K562 (cell line): Measurements from ENCODE around the gene C20orf141. TPM values are rescaled to one million over a fixed set of nuclear protein-coding genes. Genes with fewer than 3 reads are reported as not detected.
A peak's percentile ranks its signal among the peaks of the same experiment; 100 is the strongest.

ENCODE experiments used
- ATAC-seq: fragments of 200-7000 bp; cut with Tn5 transposase; 3 replicates; pipeline ENCODE4 v1.9.1; 2020; ENCODE audit warnings: moderate library complexity
- BruUV-seq: library from RNA; stranded (reverse); fragments of 400-500 nt; replicated peaks from 2 replicates; lab custom pipeline; 2021; lab: Mats Ljungman, UMichigan
- CTCF ChIA-PET: fragments of 300-600 bp; formaldehyde crosslinking; extraction: SDS; loops from one replicate; lab custom pipeline; 2021; ENCODE audit warnings: low intra/inter-chr PET ratio; lab: Yijun Ruan, JAX
- POLR2A ChIA-PET: fragments of 300-600, 350-650 bp; sonication (Branson Sonifier 250); formaldehyde crosslinking; extraction: SDS; loops from one replicate; lab custom pipeline; 2021; ENCODE audit warnings: antibody characterized with exemption, inconsistent platforms; lab: Yijun Ruan, JAX
- DNase-seq, 4 experiments: peaks; one replicate each; pipeline versions ENCODE4 v3.0.0 to v3.0.0-alpha.2; 2011 to 2018; ENCODE audit warnings: low spot score in 3 of 4, mixed read lengths in 3 of 4; ENCODE audit errors: extremely low read depth in 1 of 4
- FAIRE-seq: peaks from 2 replicates; lab custom pipeline; 2011; peaks lifted over from hg19 to GRCh38; lab: Jason Lieb, UNC
- H2AFZ ChIP-seq: 2 replicates; pipeline ENCODE4 v1.6.0; 2011; ENCODE audit warnings: low read depth, low read length, control low read depth, inconsistent platforms
- H3K27ac ChIP-seq: fragments of 200-600 bp; 3 replicates; pipeline ENCODE4 v1.8.0; 2011; ENCODE audit warnings: low read depth, mild to moderate bottlenecking, control low read depth, inconsistent platforms, low read length, moderate library complexity, mixed read lengths; ENCODE audit errors: extremely low read depth
- H3K27me3 ChIP-seq, 2 experiments: fragments of 300-600 bp in 1 of 2; 2 replicates in 1 of 2; 3 replicates in 1 of 2; pipeline versions ENCODE4 v1.6.0 to v1.8.0; 2011; ENCODE audit warnings: inconsistent platforms in 2 of 2, low read length in 2 of 2, mild to moderate bottlenecking in 1 of 2, mixed read lengths in 1 of 2, moderate library complexity in 1 of 2; ENCODE audit not compliant: control insufficient read depth in 2 of 2, insufficient read depth in 2 of 2
- H3K36me3 ChIP-seq: fragments of 300-600 bp; 3 replicates; pipeline ENCODE4 v1.8.0; 2011; ENCODE audit warnings: mild to moderate bottlenecking, low read length, inconsistent platforms; ENCODE audit not compliant: control insufficient read depth, insufficient read depth
- H3K4me1 ChIP-seq, 2 experiments: fragments of 200-600 bp in 1 of 2; replicated peaks in 1 of 2; 2 replicates in 1 of 2; 3 replicates in 1 of 2; pipeline versions ENCODE4 v1.5.1 to v1.8.0; 2011; ENCODE audit warnings: inconsistent platforms in 2 of 2, low read length in 2 of 2, mild to moderate bottlenecking in 1 of 2, mixed read lengths in 1 of 2, moderate library complexity in 1 of 2; ENCODE audit not compliant: control insufficient read depth in 2 of 2, insufficient read depth in 2 of 2
- H3K4me2 ChIP-seq: 2 replicates; pipeline ENCODE4 v1.6.1; 2011; ENCODE audit warnings: low read length, control low read depth, inconsistent platforms, mixed read lengths; ENCODE audit not compliant: insufficient read depth
- H3K4me3 ChIP-seq: fragments of 200-600 bp; sonication (generic), shearing (Covaris generic); 2 replicates; pipeline ENCODE4 v1.5.1; 2016; ENCODE audit warnings: control low read depth, inconsistent platforms
- H3K79me2 ChIP-seq: fragments of 200-600 bp; 3 replicates; pipeline ENCODE4 v1.8.0; 2011; ENCODE audit warnings: low read length, inconsistent platforms; ENCODE audit not compliant: control insufficient read depth, insufficient read depth
- H3K9ac ChIP-seq, 2 experiments: 2 replicates each; pipeline versions ENCODE4 v1.6.0 to v1.6.1; 2011; ENCODE audit warnings: low read depth in 2 of 2, low read length in 2 of 2, control low read depth in 1 of 2, inconsistent platforms in 1 of 2, mild to moderate bottlenecking in 1 of 2, mixed read lengths in 1 of 2; ENCODE audit not compliant: insufficient read depth in 1 of 2
- H3K9me1 ChIP-seq: one replicate; pipeline ENCODE4 v1.6.0; 2011; ENCODE audit warnings: inconsistent platforms, mild to moderate bottlenecking, low read length, moderate library complexity; ENCODE audit not compliant: control insufficient read depth, insufficient read depth
- H3K9me3 ChIP-seq: replicated peaks from 2 replicates; pipeline ENCODE4 v1.5.1; 2011; ENCODE audit warnings: low read depth, low read length, inconsistent platforms; ENCODE audit not compliant: control insufficient read depth, insufficient read depth
- H4K20me1 ChIP-seq: replicated peaks from 2 replicates; pipeline ENCODE4 v1.6.1; 2011; ENCODE audit warnings: low read length, inconsistent platforms, mixed read lengths; ENCODE audit not compliant: control insufficient read depth, insufficient read depth
- E4F1 ChIP-seq: fragments of 250-450 bp; sonication (Bioruptor Pico); IDR thresholded peaks from 2 replicates; pipeline ENCODE4 v1.5.0; 2021; ENCODE audit warnings: mild to moderate bottlenecking, borderline replicate concordance
- GTF2F1 ChIP-seq: IDR thresholded peaks from 2 replicates; pipeline ENCODE4 v1.6.1; 2011; ENCODE audit warnings: low read depth, low read length, improper control_type of control experiment
- KLF16 ChIP-seq: IDR thresholded peaks from 2 replicates; pipeline ENCODE4 v1.6.1; 2016; ENCODE audit warnings: antibody characterized with exemption
- MAZ ChIP-seq, 2 experiments: fragments of 450-650 bp in 1 of 2; sonication (generic) in 1 of 2; formaldehyde crosslinking; IDR thresholded peaks in 1 of 2; conservative IDR thresholded peaks in 1 of 2; 2 replicates each; pipeline versions ENCODE4 v1.4.0 to v1.5.0; 2020; ENCODE audit warnings: mild to moderate bottlenecking in 1 of 2, missing genetic modification reagents in 1 of 2
- MTA2 ChIP-seq: fragments of 450-650 bp; IDR thresholded peaks from 2 replicates; pipeline ENCODE4 v1.6.1; 2016; ENCODE audit warnings: low read depth
- POLR2AphosphoS2 ChIP-seq: IDR thresholded peaks from 2 replicates; pipeline ENCODE4 v1.6.1; 2012; ENCODE audit warnings: low read length, improper control_type of control experiment
- SAFB ChIP-seq: fragments of 200-400 bp; formaldehyde crosslinking; IDR thresholded peaks from 2 replicates; pipeline ENCODE4 v1.6.1; 2017; ENCODE audit warnings: low read depth, low read length, borderline replicate concordance
- SOX6 ChIP-seq: fragments of 450-650 bp; IDR thresholded peaks from 2 replicates; pipeline ENCODE4 v1.6.1; 2014; ENCODE audit warnings: mild to moderate bottlenecking
- SP1 ChIP-seq: sonication (generic); formaldehyde crosslinking; IDR thresholded peaks from 2 replicates; pipeline ENCODE4 v1.8.1; 2022; ENCODE audit warnings: mild to moderate bottlenecking, missing genetic modification reagents
- TRIM24 ChIP-seq, 2 experiments: fragments of 450-650 bp; IDR thresholded peaks; 2 replicates each; pipeline ENCODE4 v1.6.1; 2016
- XRCC4 ChIP-seq: IDR thresholded peaks from one replicate; pipeline ENCODE4 v1.6.1; 2011; ENCODE audit not compliant: insufficient read depth, insufficient read length; ENCODE audit errors: extremely low read depth
- ZEB2 ChIP-seq: fragments of 450-650 bp; IDR thresholded peaks from 2 replicates; pipeline ENCODE4 v1.6.1; 2016
- ZFP30 ChIP-seq: fragments of 250-450 bp; sonication (Bioruptor Pico); IDR thresholded peaks from 2 replicates; pipeline ENCODE4 v1.8.0; 2022; ENCODE audit warnings: moderate library complexity, mild to moderate bottlenecking, inconsistent platforms, borderline replicate concordance
- ZNF121 ChIP-seq: sonication (generic); formaldehyde crosslinking; conservative IDR thresholded peaks from 2 replicates; pipeline ENCODE4 v1.8.0; 2022; ENCODE audit warnings: missing genetic modification reagents
- ZNF699 ChIP-seq: fragments of 250-450 bp; sonication (Bioruptor Pico); IDR thresholded peaks from 2 replicates; pipeline ENCODE4 v1.8.0; 2021; ENCODE audit warnings: mild to moderate bottlenecking, moderate library complexity; ENCODE audit not compliant: insufficient replicate concordance
- WGBS: fragments of 100-300 bp; shearing (Covaris generic); methylation state at CpG from one replicate; pipeline ENCODE4 v1.1.6; 2016; ENCODE audit warnings: low coverage, mixed read lengths; ENCODE audit not compliant: insufficient coverage; ENCODE audit errors: missing lambda C conversion rate; 5-methylcytosine and 5-hydroxymethylcytosine counted together
- in situ Hi-C: fragments of 300-500 bp; cut with MboI; formaldehyde crosslinking; loops from 4 replicates; pipeline ENCODE4 v1.15.0; 2018; ENCODE audit warnings: inconsistent platforms, mixed read lengths
- intact Hi-C: fragments of 100-400 bp; cut with micrococcal nuclease; formaldehyde crosslinking; loops from 2 replicates; pipeline ENCODE4 v1.14.2; 2022
- polyA plus RNA-seq, 8 experiments: library from polyadenylated mRNA; depleted of rRNA in 4 of 8; stranded (reverse) in 5 of 8; unstranded in 3 of 8; fragments of >200 nt; fragmentation: Nextera tagmentation in 2 of 8; fragmentation: Illumina TruSeq in 1 of 8; extraction: Ambion mirVana in 2 of 8; extraction: Trizol in 1 of 8; gene quantifications; 2 replicates each; pipeline versions ENCODE4 v1.2.1 to v1.2.3, GENCODE V29; 2011 to 2014; ENCODE audit warnings: inconsistent platforms in 1 of 8, missing spikeins in 1 of 8
- total RNA-seq, 7 experiments: library from RNA; depleted of rRNA in 6 of 7; stranded (reverse); fragments of >200 nt in 6 of 7; fragmentation: Illumina TruSeq in 2 of 7; extraction: Trizol in 2 of 7; gene quantifications; 2 replicates each; pipeline versions ENCODE4 v1.2.1 to v1.2.3, GENCODE V29; 2011 to 2021; ENCODE audit warnings: low replicate concordance in 1 of 7
- TF ChIP-seq, protein P1 (sequence below): fragments of 150-350 bp; conservative IDR thresholded peaks from 2 replicates; pipeline ENCODE4 v1.6.1; 2014; ENCODE audit warnings: low read length

The C20orf141 gene
- total and polyA plus RNA-seq, 9 of the 15 experiments (the other 6 are each of a cell fraction or from before 2014, with no cell fraction given): not detected

DNA sequence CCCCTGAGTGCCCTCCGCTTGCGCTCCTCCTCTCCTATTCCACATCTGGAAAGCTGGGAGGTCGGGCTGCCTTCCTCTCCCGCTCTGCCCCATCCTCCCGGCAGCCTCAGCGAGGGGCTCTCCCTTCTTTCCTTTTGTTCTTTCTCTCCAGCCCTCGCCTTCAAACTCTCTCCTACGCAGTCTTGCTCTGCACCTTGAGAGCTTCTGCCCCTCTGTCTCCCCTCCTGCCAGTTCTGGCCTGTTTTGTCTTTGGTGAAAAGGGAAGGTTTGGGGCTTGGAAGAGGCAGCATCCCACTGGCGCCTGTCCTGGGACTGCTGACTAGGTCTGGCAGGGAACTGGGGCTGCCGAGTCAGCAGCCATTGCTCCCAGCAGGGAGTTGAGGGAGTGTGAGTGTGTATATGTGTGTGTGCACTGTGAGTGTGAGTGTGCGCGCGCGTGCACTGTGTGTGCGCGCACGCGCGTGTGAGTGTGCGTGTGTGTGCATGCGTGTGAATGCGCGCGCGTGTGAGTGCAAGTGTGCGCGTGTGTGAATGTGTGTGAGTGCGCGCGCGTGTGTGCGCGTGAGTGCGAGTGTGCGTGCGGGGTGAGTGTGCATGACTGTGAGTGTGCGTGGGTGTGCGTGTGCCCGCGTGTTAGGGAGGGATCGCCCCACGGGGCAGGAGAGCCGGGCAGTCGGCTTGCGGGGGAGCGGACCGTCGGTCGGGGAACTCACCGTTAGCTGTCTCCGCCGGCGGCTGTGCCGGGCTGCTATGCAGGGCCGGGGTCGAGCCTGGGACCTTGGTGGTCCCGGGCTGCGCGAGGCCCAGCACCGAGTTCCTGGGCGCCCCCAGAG, 14.9 kb upstream of the C20orf141 start:
- DNase-seq: no peak
- intact Hi-C loops: no loop called here
- no peaks in the 10 kb centered on the region for H3K9me3 ChIP-seq
- ChIA-PET CTCF (no interaction called here), POLR2A (interaction anchor here (1.0 kb wide), 1 partner anchor 10 kb away, joined by 4 read pairs; no protein-coding TSS in a partner anchor)
- no peak overlapping the region for H3K27ac ChIP-seq
- no peak overlapping the region for H2AFZ ChIP-seq
- no peak for ATAC-seq
- in situ Hi-C loops: no loop called here
- peaks cover 7 to 42% of the 10 kb centered on the region in 2 experiments; a peak in 4 of 5 replicates for H3K27me3 ChIP-seq
- no peaks in the 10 kb centered on the region for H3K36me3 ChIP-seq
- no peak overlapping the region for H3K4me3 ChIP-seq
- WGBS: 53% methylated on average over 11 of the region's 61 CpGs
- H4K20me1 ChIP-seq: peaks cover 12% of the 10 kb centered on the region; the same call in 1 of the 2 replicates
- H3K9me1 ChIP-seq: no peaks in the 10 kb centered on the region
- FAIRE-seq: no peak
- no peaks in the 10 kb centered on the region for H3K79me2 ChIP-seq
- H3K9ac ChIP-seq: no peak overlapping the region; a peak in 1 of 4 replicates
- H3K4me1 ChIP-seq: peaks cover 4 to 40% of the 10 kb centered on the region in 2 experiments; a peak in 4 of 5 replicates
- H3K4me2 ChIP-seq: no peak overlapping the region
- no TSS peak for BruUV-seq
- TF ChIP-seq MAZ (CRISPR knock-in tag; conservative IDR thresholded peaks at IDR 0.05 in 1 of 2, IDR thresholded peaks at IDR 0.05 in 1 of 2): no peak
- TF ChIP-seq ZNF699 (CRISPR knock-in tag): no peak
- no peak for TF ChIP-seq XRCC4
- TF ChIP-seq, protein P1, sequence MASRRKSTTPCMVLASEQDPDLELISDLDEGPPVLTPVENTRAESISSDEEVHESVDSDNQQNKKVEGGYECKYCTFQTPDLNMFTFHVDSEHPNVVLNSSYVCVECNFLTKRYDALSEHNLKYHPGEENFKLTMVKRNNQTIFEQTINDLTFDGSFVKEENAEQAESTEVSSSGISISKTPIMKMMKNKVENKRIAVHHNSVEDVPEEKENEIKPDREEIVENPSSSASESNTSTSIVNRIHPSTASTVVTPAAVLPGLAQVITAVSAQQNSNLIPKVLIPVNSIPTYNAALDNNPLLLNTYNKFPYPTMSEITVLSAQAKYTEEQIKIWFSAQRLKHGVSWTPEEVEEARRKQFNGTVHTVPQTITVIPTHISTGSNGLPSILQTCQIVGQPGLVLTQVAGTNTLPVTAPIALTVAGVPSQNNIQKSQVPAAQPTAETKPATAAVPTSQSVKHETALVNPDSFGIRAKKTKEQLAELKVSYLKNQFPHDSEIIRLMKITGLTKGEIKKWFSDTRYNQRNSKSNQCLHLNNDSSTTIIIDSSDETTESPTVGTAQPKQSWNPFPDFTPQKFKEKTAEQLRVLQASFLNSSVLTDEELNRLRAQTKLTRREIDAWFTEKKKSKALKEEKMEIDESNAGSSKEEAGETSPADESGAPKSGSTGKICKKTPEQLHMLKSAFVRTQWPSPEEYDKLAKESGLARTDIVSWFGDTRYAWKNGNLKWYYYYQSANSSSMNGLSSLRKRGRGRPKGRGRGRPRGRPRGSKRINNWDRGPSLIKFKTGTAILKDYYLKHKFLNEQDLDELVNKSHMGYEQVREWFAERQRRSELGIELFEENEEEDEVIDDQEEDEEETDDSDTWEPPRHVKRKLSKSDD: no peak
- TF ChIP-seq TRIM24 (IDR thresholded peaks at IDR 0.05): no peak
- no peak for TF ChIP-seq ZEB2
- TF ChIP-seq SP1: no peak
- 0 out of 2 replicates have a peak, but pooled peaks have one; percentile 15 for TF ChIP-seq SAFB
- TF ChIP-seq E4F1: no peak
- no peak for TF ChIP-seq KLF16
- TF ChIP-seq ZFP30 (CRISPR knock-in tag): no peak
- TF ChIP-seq GTF2F1: no peak
- no peak for TF ChIP-seq ZNF121 (CRISPR knock-in tag)
- TF ChIP-seq POLR2AphosphoS2: no peak
- TF ChIP-seq MTA2: no peak
- no peak for TF ChIP-seq SOX6
